Measurements from ENCODE around the gene PRDM16. TPM values are rescaled to one million over a fixed set of nuclear protein-coding genes. Genes with fewer than 3 reads are reported as not detected.

PRDM16 gene
- total and polyA plus RNA-seq, 2 of the 13 experiments (the other 11 are each of a cell fraction or from before 2014, with no cell fraction given), result 0.15 to 0.81 TPM

- TF ChIP-seq MAFK (conservative IDR thresholded peaks at IDR 0.05 in 1 of 2, IDR thresholded peaks at IDR 0.05 in 1 of 2; ENCODE audit: low read length in 2 of 2), result no peak
- no peak for TF ChIP-seq KDM1A (CRISPR knock-in tag; IDR thresholded peaks at IDR 0.05)
- no peak for TF ChIP-seq SMAD9 (CRISPR knock-in tag; IDR thresholded peaks at IDR 0.05)
- no peak for TF ChIP-seq RARG (CRISPR knock-in tag; IDR thresholded peaks at IDR 0.05; ENCODE audit: low read depth)
- no peak for TF ChIP-seq ARID4A (CRISPR knock-in tag; IDR thresholded peaks at IDR 0.05; ENCODE audit: borderline replicate concordance)
- no peak for TF ChIP-seq PPARG (CRISPR knock-in tag; conservative IDR thresholded peaks at IDR 0.05)
- no peak for TF ChIP-seq NAIF1 (CRISPR knock-in tag; IDR thresholded peaks at IDR 0.05; ENCODE audit: borderline replicate concordance)
- peak; percentile 39; the same call in 1 of the 2 replicates for TF ChIP-seq ZFY (CRISPR knock-in tag; IDR thresholded peaks at IDR 0.05)
- TF ChIP-seq ELF4 (CRISPR knock-in tag; IDR thresholded peaks at IDR 0.05; ENCODE audit: borderline replicate concordance), result no peak
- TF ChIP-seq ZSCAN21 (CRISPR knock-in tag; IDR thresholded peaks at IDR 0.05; ENCODE audit: borderline replicate concordance), result no peak
- TF ChIP-seq ZBTB44 (CRISPR knock-in tag; IDR thresholded peaks at IDR 0.05), result no peak
- TF ChIP-seq AGO2 (optimal IDR thresholded peaks at IDR 0.05; ENCODE audit: low read depth, low read length), result no peak
- no peak for TF ChIP-seq ATF7 (IDR thresholded peaks at IDR 0.05)
- TF ChIP-seq ATF7 (CRISPR knock-in tag; IDR thresholded peaks at IDR 0.05), result no peak
- TF ChIP-seq LRRFIP1 (CRISPR knock-in tag; conservative IDR thresholded peaks at IDR 0.05), result no peak
- no peak for TF ChIP-seq TP53 (CRISPR knock-in tag; conservative IDR thresholded peaks at IDR 0.05)
- no peak for TF ChIP-seq CEBPB (IDR thresholded peaks at IDR 0.05; ENCODE audit: borderline replicate concordance, low read depth, low read length)
- TF ChIP-seq ZNF124 (CRISPR knock-in tag; IDR thresholded peaks at IDR 0.05), result no peak
- TF ChIP-seq HNRNPK (IDR thresholded peaks at IDR 0.05; ENCODE audit: low read depth, low read length, poor library complexity, severe bottlenecking), result no peak
- no peak for TF ChIP-seq ZNF883 (CRISPR knock-in tag; IDR thresholded peaks at IDR 0.05; ENCODE audit: not compliant biosample characterization)
- TF ChIP-seq ZNF510 (CRISPR knock-in tag; IDR thresholded peaks at IDR 0.05; ENCODE audit: low read depth), result no peak
These were observed 287.9 kb downstream of the PRDM16 start (continued) for GRCh38 chr1:3356827-3357460.
